ENCODE data around the gene DENND6B.

DENND6B gene

DNA sequence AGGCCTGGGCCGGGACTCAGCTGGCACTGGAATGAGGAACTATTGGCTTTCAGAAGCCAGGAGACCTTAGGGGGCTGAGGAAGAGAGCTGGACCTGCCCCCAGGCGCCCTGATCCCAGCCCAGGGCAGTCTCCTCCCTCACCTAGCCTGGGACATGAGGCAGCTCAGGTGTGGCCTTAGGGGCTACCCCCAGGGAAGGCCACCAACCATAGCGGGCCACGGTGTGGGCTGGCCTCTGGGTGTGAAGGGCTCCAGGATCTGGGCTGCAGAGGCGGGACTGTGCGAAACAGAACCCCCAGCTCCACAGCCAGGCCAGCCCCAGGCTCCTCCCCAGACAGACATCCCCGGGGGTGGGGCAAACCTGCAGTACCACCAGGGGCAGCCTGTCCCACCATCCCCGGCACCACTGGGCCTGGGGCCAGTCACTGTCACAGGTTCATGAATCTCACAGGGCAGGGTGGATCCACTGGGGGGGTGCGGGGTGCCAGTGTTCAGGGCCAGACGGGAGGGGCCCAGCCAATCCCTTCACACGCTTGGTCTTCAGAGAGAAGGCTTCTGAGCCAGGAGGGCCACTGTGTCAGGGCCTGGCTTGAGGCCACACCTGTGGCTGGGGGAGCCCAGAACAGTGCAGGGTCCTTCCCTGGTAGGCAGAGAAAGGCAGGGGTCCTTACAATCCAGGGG is 22.8 kb downstream of the DENND6B start:
- DNase-seq (ENCODE audit: low read depth), result no peak

DNA sequence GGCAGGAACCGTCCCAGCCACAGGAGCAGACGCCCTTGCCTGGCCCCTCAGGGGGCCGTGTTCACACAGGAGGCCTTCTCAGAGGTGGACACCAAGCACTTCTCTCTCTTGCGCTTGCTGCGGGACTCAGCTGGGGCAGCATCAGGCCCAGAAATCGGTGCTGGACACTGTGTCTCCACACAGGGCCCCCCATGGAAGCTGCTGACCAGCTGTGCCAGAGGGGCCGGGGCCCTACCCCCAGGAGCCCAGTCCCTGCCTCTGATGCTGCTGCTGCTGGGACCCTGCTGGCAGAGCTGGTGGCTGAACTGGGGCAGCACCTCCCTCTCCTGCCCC is 23.3 kb downstream of the DENND6B start:
- DNase-seq (ENCODE audit: low read depth), result no peak

DNA sequence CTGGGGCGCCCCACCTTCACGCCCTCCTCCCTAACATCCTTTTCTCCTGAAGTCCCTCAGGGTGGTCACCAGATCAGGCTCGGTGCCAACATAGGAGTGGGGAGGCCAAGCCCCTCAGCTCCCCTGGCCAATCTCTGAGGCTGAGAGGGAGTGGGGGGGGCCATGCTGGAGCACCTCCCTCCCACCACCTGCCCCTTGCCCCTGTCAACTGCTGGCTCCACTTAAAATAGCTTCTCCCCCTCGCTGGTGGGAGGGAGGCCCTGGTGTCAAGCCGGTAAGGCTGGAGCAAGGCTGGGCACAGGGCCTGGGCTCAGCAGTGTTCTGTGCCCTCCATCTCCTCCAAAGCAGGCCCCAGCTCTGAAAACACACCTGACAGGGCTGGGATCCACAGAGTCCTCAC is 24.2 kb downstream of the DENND6B start:
- no peak for DNase-seq (ENCODE audit: low read depth)

DNA sequence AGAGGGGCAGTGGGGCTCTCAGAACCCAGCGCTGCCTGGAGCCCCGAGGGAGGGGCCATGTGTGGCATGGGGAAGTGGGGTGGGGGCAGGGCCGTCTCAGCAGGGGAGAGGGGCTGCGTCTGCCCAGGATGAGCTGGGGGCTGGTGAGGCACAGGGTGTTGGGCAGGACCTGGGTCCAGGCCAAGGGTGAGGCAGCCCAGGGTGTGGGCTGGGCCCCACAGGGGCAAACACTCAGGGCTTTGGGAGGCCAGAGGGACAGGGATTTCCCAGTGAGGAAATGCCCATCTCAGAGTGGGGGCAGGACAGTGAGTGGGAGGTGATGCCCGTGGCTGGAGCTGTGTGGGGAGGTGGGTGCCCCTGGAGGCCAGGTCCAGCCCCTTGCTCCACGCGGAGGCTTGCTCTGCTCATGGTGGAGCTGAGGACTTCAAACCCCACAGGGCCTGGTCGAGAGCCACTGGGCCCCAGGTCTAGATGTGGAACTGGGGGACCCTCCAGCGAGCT is 24.7 kb downstream of the DENND6B start:
- no peak for DNase-seq (ENCODE audit: low read depth)

DNA sequence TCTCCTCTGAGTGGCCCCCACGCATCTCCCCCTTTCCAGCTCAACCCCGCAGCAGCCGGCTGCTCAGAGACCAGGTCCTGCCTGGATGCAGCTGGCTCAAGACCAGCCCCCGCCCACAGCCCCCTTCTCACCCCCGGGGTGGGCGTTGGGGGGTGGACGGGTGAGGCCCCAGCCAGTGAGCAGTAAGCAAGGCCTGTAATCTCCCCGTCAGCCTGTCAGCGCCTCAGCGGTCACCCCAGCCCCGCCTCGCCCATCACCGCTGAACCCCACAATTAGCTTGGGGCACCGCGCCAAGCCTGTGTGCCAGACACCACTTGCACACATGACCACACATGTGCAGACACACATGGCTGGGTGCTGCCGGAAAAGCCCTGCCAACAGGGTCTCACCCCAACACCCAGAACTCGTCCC is 25.2 kb downstream of the DENND6B start:
- no peak for DNase-seq (ENCODE audit: low read depth)

DNA sequence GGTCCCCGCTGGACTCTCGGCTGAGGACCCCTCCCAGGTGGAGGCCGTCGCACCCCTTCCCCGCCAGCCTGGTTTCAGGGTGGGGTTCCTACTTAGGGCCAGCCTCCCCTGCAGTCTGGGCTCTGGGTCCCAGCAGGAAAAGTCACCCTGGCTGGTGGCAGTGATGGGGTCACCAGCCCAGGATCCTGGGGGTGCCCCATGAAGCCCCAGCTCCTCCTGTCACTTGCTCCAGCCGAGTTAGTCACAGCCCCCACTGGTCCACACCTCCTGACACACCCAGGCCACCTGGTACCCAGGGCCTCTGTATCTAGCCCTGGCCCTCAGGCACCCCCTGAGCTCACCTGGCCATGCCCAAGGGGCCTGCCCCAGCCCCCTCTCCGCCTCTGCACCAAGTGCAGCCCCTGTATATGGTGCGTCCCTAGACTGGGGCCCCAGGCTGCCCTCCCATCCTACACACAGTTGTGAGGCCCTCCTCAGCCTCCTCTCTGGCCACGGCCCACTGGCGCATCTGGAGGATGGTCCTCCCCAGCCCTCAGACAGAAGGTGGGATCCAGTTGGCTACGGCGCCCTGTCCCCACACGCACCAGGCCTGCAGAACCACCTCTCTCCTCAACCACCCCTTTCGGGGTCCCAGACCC is 26.1 kb downstream of the DENND6B start:
- DNase-seq (ENCODE audit: low read depth), result no peak

DNA sequence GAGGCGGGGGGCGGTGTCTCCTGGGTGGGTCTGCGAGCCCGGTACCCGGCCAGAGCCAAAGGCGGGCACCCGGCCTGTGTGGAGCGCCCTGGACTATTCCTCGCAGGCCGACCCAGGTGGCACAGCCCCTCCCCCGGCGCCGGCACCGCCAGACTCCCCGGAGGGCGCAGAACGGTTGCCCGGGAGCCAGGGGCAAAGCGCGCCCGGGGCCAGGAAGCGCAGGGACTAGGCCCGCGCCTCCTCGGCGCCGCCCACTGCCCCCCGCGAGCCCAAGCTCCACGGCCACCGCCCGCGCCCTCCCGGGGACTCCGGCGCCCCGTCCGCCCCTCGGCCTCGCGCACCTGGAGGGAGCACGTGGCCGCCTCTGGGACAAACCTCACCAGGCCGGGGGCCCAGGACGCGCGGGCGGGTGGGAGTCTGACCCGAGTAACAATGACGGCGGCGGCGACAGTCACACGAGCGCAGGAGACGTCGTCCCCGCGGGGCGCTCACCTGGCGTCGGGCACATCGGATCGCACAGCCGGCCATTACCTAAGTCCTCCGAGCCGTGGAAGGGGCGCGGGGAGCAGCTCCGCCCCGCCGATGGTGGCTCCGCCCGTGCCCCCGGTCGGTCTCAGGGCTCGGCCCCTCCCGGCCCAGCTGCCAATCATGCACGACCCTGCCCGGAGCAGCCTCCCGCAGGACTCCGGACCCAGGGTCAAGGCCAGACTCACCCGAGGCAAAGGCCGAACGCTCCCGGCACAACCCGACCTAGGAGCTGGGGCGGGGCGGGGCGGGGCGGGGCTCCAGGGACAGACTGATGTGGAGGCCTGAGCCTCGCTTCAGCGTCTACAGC is 26.8 kb downstream of the DENND6B start:
- no peak for DNase-seq (ENCODE audit: low read depth)

DNA sequence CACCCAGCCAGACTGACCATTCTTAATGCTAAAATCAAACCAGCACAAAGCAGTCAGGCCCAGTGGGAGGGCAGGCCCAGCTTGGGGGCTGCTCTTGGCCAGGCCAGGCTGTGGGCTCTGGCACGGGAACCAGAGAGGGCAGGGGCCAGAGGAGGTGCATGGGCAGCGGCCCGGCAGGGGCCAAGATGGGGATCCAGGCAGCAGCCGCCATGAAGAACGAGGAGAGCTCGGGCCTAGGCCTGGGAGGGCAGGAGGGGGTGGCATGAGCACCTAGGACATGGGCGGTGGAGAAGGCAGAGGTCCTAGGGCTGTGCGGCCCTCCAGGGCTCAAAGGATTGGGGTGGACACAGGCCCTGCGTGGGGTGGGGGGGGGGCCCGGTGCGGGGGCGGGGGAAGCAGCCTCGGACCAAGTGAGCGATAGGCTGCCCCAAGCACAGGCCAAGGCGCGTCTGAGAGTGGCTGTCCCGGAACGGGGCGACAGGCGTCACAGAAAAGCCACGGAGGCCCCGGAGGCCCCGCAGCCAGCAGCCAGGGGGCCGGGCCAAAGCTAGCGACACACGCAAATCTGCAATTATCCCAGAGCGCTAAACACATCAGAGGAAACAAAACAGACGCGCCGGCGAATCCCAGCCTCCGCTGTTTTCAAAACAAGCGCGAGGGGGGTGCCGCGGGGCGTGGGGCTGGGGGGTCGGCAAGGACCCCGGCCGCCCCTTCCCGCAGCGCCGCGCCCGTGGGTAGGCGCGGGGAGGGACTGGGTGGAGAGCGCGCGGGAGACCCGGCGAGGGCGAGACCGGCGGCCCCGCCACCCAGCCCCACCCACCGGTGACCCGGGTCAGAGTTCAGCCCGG is 27.7 kb downstream of the DENND6B start:
- no peak for DNase-seq (ENCODE audit: low read depth)

DNA sequence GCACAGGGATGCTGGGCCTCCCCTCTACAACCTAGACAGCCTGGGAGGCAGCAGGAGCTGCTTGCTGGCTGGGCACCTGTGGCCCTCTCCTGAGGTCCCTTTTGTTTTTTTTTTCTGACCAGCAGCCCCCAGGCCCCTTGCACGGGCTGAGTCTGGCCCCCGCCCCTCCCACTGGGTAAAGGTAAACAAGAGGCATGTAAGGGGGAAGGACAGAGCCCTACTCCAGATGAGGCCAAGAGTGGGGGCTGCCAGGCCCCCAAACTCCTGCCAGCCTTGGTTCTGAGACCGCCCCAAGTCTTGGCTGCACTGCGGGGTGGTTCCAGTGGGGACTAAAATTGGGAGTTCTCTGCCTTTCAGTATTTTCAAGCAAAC is 28.6 kb downstream of the DENND6B start:
- no peak for DNase-seq (ENCODE audit: low read depth)

DNA sequence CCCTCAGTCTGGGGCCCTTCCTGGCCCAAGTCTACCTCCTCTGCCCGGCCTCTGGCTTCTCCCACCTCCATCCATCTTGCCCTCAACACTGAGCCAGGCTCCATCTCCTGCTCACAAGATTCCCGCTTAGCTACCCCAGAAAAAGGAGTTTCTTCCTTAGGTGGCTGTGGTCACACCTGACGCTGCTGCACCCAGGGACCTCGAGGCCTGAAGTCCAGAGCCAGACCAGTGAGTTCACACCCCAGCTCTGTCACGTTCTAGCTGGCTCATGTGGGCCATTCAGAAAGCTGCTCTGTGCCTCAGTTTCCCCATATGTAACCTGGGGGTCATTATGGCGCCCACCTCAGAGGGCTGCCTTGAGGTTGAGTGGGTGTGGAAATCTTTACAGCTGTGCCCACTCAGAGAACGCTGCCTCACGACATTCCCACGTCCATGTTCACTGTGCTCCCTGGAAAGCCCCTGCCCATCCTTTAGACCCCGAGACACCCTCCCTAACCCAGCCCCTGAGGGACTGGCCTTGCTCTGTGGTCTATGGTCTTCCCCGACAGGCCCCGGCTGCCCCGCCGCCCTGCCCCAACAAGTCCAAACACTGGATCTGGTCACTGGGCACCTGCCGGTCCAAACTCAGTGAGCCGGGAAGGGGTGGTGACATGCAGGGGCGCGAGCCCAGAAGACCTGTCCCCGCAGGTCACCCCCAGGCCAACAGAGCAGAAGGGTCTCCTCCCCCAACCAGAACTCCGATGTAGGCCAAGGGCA is 29.1 kb downstream of the DENND6B start:
- DNase-seq (ENCODE audit: low read depth), result no peak

DNA sequence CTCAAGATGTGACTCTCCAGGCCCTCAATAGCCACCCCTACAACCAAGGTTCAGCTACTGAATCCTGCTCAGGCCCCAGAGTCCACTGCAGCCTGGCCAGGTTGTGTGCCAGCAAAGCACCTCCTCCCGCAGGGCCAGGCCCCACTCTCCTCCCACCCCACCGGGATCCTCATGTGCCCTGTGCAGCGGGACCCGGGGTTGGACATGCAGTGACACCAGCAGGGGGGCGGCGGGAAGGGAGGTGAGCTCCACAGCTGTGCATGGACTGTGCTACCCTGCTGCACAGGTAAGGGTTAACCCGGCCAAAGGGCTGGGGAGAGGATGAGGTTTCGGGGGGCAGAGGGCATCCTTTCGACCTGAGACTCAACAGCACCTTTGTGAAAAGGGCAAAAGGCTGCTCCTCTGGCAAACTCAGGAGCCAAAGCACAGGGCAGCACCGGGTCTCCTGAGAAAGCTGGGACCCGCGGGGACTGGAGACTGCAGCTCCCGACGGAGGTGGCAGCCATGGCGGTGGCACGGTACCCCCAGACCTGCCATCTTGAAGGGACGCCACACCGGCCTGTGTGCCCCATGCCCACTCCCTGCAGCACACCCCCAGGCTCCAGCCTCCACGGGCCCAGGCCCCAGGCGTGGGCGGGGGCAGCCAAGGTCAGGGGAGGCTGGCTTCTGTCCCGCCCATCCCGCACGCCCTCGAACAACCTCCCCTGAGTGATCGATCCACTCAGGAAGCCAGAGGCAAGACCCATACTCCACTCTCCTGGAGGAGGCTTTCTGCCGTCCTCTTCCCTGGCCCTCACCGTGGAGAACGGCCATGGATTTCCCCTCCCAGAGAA is 29.9 kb downstream of the DENND6B start:
- DNase-seq (ENCODE audit: low read depth), result no peak

DNA sequence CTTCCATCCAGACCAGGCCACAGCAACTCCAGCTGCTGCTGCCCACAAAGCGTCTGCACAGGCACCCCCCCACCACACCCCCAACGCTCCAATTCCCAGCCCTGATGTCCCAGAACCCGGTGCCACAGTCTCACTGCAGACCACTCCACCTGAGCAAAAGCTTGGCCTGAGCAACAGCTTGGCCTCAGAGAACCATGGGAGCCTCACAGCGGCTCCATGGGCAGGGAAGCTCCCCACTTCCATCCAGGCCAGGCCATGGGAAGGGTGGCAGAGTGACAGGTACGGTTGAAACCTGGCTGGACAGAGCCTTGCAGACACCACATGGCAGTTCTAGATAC is 32.5 kb downstream of the DENND6B start:
- DNase-seq (ENCODE audit: low read depth), result no peak

DNA sequence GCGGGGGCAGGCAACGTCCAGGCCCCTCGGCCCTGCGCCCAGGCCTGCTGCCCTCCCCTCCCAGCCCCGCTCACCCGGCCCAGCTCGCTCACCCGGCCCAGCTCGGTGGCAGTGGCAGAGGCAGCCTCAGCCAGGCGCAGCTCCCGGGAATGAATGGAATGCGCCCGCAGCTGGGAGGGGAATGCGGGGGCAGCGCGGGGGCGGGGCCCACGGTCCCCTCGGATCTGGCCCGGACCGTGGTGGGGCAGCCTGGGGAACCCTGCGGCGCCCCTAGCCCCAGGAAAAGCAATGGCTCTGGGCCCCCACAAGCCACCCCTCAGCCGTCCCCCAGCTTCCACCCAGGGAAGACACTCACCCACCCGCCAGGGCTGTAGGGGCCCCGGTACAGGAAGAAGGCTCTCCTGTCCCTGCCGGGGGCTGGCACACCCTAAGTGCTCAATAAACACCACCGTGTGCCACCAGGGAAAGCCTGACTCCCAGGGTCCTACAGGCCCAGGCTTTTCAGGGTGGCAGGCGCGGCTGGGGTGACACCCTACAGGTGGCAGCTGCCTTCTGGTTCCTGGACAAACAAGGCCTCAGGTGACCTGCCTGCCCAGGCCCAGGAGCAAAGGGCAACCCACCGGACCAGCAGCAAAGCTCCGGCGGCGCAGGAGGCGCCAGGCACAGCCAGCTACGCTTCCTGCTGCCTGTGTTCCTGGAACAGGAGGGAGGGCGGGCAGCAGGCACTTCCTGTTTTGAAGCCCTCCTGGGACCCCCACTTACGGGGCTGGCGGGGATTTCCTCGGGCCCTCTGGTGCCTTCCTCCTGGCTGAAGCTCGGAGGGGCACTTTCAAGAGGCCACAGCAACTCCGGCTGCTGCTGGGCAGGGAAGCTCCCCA is 33.1 kb downstream of the DENND6B start:
- DNase-seq (ENCODE audit: low read depth), result no peak

DNA sequence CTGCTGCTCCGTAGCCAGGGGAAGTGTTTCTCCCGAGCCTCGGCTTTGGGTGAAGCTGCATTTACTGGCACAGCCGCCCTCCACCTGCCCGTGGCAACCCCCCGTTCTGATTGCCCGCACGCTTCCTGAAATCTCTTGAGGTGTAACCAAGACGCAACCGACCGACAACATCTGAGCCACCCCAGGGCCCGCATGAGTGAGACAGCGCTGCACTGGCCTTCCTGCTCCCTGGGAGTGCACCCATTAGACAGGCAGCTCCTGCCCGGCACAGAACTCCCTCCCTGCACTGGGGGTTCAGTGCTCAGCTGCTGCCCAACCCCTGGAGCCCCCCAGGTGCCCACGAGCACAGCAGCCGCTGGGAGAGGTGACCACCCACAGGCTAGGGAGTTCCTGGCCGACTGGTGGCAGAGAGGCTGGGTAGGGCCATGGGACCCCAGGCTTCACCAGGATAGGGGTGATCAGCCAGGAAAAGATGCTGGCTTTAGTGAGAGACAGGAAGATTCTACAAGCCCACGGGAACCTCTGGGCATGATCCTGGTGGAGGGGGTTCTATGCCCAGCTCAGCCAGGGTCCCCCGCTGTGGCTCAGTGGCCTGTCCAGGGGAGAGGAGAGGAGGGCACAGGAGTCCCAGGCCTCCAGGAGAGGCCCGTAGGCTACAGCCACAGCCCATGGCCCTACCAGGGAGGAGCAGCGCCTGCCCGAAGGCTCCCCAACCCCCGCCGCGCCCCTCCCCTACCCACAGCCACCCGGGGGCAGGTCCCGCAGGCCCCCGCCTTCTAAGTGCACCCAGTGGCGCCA is 34.0 kb downstream of the DENND6B start:
- no peak for DNase-seq (ENCODE audit: low read depth)

DNA sequence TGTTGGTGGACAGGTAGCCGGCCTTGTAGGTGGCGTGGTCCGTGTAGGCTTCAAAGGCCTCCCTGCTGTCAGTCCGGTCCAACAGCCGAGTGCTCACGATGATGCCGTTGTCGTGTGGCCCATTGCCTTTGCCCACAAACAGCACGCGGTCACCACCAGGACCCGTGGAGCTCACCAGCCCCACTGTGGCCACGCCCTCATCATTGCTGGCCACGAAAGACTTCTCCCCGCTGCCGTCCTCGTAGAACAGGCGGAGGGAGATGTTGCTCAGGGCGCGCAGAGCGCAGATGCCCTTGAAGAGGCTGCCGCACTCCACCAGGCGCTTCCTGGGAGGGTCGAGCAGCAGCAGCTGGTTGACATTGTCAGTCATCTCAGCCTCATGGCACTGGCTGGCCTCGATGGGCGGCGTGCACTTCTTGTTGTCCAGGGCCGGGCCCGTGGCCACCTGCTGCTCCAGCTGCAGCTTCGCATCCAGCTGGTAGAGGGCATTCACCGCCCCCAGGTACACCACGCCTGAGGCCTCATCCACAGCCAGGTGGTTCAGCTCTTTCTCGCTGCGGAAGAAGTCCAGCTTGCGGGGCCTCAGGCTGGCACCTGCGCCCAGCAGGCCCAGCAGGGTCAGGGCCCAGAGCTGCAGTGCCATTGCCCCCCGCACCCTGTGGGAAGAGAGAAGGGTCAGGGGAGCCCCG is 36.7 kb downstream of the DENND6B start:
- no peak for DNase-seq (ENCODE audit: low read depth)

DNA sequence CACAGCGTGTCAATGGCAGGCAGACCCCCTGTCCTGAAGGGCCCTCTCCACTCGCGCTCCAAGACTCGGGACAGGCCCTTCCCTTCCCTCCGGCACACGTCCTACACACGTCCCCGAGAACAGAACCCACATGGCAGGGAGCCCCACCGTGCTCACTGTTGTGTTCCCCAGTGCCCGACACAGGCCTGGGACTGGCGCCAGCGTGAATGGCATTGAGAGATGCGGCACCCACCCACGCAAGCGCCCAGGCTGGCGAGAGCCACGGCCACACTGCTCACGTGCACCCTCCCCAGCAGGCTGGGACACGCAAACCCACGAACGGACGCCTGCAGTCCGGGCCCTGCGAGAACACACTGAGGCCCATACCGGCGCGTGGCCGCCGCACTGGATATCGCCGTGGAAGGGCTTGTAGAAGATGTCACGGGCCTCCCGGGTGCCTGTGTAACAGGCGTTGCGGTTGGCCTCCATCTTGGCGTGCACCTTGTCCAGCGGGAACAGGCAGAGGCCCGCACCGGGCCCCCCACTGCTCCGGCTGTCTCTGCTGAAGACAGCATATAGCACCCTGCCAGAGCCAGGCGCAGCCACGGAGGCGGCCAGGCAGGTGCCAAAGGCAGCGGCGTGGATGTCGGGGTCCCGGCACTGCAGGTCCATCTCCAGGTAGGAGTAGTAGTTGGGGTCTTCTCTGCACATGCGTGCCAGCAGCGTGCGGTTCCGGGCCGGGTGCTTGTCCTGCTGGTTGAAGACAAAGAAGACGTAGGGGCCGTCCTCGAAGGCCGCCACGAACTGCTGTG is 37.5 kb downstream of the DENND6B start:
- DNase-seq (ENCODE audit: low read depth), result no peak

DNA sequence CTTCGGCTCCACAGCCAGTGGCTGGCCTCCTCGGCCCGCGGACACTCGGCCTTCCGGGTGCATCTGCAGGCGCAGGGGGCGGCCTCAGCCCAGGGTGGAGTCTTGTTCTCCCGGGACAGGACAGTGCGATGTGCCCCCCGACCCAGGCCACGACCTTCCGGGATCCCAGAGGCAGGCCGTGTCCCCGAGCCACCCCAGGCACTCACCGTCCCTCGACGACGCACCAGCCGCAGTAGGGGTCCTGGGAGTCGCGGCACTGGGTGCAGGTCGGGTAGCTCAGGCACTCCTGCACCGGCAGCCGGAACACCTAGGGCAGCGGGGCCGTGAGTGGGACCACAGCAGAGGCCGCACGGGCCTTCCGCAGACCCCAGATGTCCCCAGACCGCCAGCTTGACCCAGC is 39.1 kb downstream of the DENND6B start:
- DNase-seq (ENCODE audit: low read depth), result no peak
